BE2C (cell line): ENCODE results near the gene OR4P4.

ENCODE experiments used
- DNase-seq: peaks from one replicate; pipeline ENCODE4 v3.0.0-alpha.2; 2020
- H3K27me3 ChIP-seq: fragments of 250-450 bp; sonication (Bioruptor Pico); 2 replicates; pipeline ENCODE4 v1.5.1; 2020; ENCODE audit warnings: mild to moderate bottlenecking
- H3K36me3 ChIP-seq: fragments of 250-450 bp; sonication (Bioruptor Pico); 2 replicates; pipeline ENCODE4 v1.5.1; 2020; ENCODE audit warnings: mild to moderate bottlenecking
- H3K4me1 ChIP-seq: fragments of 250-450 bp; sonication (Bioruptor Pico); 2 replicates; pipeline ENCODE4 v1.5.1; 2020
- H3K4me3 ChIP-seq: 2 replicates; pipeline ENCODE4 v1.5.1; 2011; ENCODE audit warnings: low read depth, low read length
- H3K9me3 ChIP-seq: fragments of 250-450 bp; sonication (Bioruptor Pico); 2 replicates; pipeline ENCODE4 v1.5.1; 2020
- TF ChIP-seq, protein P1 (sequence below): IDR thresholded peaks from 2 replicates; pipeline ENCODE4 v1.5.1; 2012; ENCODE audit warnings: mild to moderate bottlenecking, low read depth, low read length

The OR4P4 gene

DNA sequence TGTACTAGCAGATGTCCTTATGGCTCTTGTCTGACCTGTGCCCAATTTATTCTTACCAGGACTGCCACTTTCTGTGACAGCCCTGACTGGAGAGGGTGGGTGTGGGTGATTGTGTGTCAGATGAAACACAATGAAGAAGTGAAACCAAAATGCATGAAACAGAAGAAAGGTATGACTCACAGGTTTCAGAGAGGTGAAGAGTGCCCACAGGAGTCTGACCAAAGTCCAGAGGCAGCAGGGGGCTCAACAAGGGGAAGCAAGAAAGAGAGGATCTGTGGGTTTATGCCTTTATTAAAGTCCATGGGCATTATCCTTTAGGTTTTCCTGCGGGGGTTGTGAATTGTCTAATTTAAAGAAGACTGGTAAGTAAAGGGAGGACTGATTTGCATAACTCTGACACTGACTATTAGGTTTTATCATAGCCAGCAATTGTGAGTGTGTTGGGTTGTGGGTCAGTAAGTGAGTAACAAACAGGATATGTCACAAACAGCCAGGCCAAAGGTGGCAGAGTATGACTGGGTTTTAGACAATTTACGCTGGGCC, 23.2 kb downstream of the OR4P4 start:
- Histone ChIP-seq H3K36me3 (no peaks in the 10 kb centered on the region), H3K4me3 (no peak overlapping the region), H3K4me1 (no peaks in the 10 kb centered on the region), H3K27me3 (no peaks in the 10 kb centered on the region), H3K9me3 (no peaks in the 10 kb centered on the region)
- TF ChIP-seq, protein P1, sequence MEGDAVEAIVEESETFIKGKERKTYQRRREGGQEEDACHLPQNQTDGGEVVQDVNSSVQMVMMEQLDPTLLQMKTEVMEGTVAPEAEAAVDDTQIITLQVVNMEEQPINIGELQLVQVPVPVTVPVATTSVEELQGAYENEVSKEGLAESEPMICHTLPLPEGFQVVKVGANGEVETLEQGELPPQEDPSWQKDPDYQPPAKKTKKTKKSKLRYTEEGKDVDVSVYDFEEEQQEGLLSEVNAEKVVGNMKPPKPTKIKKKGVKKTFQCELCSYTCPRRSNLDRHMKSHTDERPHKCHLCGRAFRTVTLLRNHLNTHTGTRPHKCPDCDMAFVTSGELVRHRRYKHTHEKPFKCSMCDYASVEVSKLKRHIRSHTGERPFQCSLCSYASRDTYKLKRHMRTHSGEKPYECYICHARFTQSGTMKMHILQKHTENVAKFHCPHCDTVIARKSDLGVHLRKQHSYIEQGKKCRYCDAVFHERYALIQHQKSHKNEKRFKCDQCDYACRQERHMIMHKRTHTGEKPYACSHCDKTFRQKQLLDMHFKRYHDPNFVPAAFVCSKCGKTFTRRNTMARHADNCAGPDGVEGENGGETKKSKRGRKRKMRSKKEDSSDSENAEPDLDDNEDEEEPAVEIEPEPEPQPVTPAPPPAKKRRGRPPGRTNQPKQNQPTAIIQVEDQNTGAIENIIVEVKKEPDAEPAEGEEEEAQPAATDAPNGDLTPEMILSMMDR = no peak
- DNase-seq = no peak

DNA sequence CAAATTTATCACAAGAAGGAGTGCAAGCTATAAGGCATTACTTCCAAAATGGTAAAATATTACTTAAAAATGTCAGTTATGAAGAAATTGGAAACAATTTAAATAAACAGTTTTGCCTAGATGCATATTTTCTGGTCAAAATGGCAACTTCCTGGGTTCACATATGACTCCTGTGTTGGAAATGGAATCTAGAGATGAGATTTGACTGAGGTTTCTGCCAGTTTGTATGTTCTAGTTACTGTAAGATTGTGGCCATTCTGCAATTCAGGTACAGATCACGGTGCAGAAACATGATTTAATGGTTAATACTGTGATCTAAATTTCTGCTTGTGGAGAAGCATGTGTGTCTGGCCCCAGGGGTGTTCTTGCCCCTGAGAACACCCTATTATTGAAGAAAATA, 23.7 kb downstream of the OR4P4 start:
- TF ChIP-seq, protein P1 = no peak
- H3K36me3 ChIP-seq = no peaks in the 10 kb centered on the region
- no peaks in the 10 kb centered on the region for H3K4me1 ChIP-seq
- no peak overlapping the region for H3K4me3 ChIP-seq
- DNase-seq = no peak
- no peaks in the 10 kb centered on the region for H3K27me3 ChIP-seq
- H3K9me3 ChIP-seq = no peaks in the 10 kb centered on the region

DNA sequence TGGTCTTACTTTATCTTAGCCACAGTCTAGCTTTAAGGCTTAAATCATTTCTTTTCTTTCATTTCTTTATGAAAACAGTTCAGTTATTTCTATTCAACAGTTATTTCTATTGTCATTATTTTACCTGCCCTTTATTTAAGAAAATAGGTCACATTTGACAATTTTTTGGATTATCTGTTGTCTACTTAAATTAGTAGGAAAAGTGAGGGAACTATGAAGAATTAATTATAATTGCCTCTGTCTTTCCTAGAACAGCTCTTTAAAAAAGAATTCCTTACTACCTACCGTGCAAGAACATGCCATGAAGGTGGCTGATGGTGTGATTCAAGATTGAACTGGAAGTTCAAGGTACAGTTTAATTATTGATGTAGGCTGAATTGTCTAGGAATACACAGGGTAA, 27.0 kb downstream of the OR4P4 start, which contains the start of gene OR4C6:
Gene OR4C6, plus strand, starts transcription at position 301 of the 400 bp plus-strand sequence. CDS start 2,966 bp downstream, outside the sequence.
- H3K9me3 ChIP-seq = no peaks in the 10 kb centered on the region
- H3K4me3 ChIP-seq = no peak within 1 kb of the TSS
- H3K27me3 ChIP-seq = no peaks in the 10 kb centered on the region
- H3K4me1 ChIP-seq = no peaks in the 10 kb centered on the region
- no peaks in the 10 kb centered on the region for H3K36me3 ChIP-seq
- TF ChIP-seq, protein P1 = no peak
- DNase-seq = no peak

DNA sequence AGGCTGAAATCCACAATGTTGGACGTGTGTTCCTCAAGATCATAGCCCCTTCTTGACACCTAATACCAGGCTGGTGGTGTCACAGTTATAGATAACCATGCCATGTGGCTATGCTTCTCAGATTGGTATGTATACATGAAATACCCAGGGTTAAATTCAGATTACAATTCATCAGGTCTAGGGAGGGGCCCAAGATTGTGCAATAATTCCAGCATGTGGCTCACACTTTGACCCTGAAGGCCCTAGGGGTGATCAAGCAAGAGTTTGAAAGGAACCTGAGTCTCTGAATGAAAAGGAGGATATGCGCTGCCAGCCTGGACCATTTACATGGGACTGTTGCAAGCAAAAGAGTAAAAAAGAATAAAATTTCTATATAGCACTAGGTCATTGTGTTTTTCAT, 34.5 kb downstream of the OR4P4 start:
- H3K27me3 ChIP-seq = no peaks in the 10 kb centered on the region
- no peak overlapping the region for H3K4me3 ChIP-seq
- no peak for DNase-seq
- no peaks in the 10 kb centered on the region for H3K4me1 ChIP-seq
- H3K9me3 ChIP-seq = no peaks in the 10 kb centered on the region
- TF ChIP-seq, protein P1 = no peak
- no peaks in the 10 kb centered on the region for H3K36me3 ChIP-seq

DNA sequence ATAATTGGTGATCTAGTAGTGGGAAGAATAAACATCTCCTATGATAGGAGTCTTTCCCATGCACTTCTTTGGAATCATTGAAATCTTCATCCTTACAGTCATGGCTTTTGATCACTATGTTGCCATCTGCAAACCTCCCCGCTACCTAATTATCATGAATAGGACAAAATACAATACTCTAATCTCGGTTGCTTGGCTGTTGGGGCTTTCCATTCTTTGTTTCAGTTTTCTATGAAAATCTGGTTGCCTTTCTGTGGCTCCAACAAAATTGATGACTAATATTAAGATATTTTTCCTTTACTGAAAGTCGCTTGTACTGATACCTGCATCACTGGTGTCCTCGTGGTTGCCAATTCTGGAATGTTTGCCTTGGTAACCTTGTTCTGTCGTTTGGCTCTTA, 38.9 kb downstream of the OR4P4 start:
- no peak overlapping the region for H3K4me3 ChIP-seq
- no peak for DNase-seq
- no peaks in the 10 kb centered on the region for H3K27me3 ChIP-seq
- H3K9me3 ChIP-seq = no peaks in the 10 kb centered on the region
- no peaks in the 10 kb centered on the region for H3K4me1 ChIP-seq
- no peaks in the 10 kb centered on the region for H3K36me3 ChIP-seq
- TF ChIP-seq, protein P1 = no peak
